OCI-M2 (cell line): ENCODE measurements around the gene NBPF4.
A peak's percentile ranks its signal among the peaks of the same experiment; 100 is the strongest.
"Not testable (repeated sequence)": the region's sequence is repeated elsewhere in the genome, so short reads cannot be mapped to it uniquely, and the experiment has no call there.

Source experiments
- DNase-seq: peaks from one replicate; lab custom pipeline; 2025; ENCODE audit not compliant: unreplicated experiment; lab: John Stamatoyannopoulos, UW

The NBPF4 gene

DNA sequence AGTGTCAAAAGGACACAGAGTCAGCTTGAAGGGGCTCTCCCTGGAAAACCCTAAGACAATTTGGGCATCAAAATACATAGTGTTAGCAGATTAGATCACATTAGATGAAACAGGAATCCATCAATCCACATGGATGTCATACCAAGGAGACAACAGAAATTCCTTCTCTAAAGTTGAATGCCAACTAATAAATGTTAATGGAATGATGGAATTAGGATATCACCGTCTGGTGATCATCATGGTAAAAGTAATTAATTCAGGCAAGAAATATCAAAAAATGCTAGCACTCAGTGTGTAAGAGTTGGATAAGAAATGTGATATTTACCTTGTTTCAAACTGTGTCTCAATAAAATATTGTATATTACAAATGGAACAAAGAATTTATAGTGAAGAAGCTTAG lies 32.9 kb downstream of the NBPF4 start:
- no peak for DNase-seq

GRCh38 chr1:108209456-108210108 lies 34.3 kb downstream of the NBPF4 start:
- DNase-seq = peak; percentile 20

DNA sequence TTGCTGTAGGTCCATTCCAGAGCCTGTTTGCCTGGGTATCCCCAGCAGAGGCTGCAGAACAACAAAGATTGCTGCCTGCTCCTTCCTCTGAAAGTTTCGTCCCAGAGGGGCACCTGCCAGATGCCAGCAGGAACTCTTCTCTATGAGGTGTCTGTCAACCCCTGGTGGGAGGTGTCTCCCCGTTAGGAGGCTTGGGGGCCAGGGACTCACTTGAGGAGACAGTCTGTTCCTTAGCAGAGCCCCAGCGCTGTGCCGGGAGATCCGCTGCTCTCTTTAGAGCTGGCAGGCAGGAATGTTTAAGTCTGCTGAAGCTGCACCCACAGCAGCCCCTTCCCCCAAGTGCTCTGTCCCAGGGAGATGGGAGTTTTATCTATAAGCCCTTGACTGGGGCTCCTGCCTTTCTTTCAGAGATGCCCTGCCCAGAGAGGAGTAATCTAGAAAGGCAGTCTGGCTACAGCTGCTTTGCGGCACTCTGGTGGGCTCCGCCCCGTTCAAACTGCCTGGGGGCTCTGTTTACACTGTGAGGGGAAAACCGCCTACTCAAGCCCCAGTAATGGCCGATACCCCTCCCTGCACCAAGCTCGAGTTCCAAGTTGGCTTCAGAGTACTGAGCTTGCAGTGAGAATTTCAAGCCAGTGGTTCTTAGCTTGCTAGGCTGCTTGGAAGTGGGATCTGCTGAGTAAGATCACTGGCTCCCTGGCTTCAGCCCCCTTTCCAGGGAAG lies 35.0 kb downstream of the NBPF4 start:
- DNase-seq = peak; percentile 68

DNA sequence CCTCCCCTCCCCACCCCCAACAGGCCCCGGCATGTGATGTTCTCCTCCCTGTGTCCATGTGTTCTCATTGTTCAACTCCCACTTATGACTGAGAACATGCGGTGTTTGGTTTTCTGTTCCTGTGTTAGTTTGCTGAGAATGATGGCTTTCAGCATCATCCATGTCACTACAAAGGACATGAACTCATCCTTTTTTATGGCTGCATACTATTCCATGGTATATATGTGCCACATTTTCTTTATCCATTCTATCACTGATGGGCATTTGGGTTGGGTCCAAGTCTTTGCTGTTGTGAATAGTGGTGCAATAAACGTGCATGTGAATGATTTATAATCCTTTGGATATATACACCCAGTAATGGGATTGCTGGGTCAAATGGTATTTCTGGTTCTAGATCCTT lies 40.3 kb downstream of the NBPF4 start:
- not testable (repeated sequence) for DNase-seq

DNA sequence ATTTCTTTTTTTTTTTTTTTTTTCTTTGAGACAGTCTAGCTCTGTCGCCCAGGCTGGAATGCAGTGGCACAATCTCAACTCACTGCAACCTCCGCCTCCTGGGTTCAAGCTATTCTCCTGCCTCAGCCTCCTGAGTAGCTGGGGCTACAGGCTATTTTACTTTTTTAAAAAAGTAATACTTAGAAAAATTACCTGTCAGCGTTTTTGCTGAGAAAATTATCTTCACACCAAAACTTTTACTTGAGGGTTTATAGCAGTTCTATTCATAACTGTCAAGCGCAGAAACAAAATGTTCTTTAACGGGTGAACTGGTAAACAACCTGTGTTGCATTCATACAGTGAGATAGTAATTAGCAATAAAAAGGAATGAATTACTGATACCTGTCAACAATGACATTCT lies 42.2 kb downstream of the NBPF4 start:
- DNase-seq = no peak

DNA sequence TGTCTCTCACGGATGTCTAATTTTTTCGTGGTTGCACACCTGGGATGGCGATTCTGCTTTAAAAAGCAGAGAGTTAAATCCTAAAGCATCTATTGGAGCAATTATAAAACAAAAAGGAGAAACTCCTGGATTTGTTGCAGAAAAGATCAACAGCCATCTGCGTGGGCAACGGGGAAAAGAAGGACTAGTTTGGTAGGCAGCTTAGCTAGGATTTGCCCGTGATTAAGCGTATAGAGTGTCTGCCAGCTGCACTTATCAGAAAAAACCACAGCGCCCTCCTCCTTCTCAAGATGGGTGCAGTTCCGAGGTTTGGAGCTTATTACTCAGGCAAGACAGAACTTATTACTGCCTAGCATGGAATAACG lies 43.2 kb downstream of the NBPF4 start:
- no peak for DNase-seq

GRCh38 chr1:108199781-108200686 lies 43.8 kb downstream of the NBPF4 start, which contains the start of gene SLC25A24:
Gene SLC25A24 (minus strand): TSS chr1:108200343. CDS start chr1:108200138, 205 bp downstream.
- DNase-seq = peak; percentile 6

GRCh38 chr1:108199201-108199691 lies 44.6 kb downstream of the NBPF4 start:
- no peak for DNase-seq

GRCh38 chr1:108194051-108194450 lies 49.8 kb downstream of the NBPF4 start:
- DNase-seq = no peak

GRCh38 chr1:108193333-108193732 lies 50.5 kb downstream of the NBPF4 start:
- no peak for DNase-seq

DNA sequence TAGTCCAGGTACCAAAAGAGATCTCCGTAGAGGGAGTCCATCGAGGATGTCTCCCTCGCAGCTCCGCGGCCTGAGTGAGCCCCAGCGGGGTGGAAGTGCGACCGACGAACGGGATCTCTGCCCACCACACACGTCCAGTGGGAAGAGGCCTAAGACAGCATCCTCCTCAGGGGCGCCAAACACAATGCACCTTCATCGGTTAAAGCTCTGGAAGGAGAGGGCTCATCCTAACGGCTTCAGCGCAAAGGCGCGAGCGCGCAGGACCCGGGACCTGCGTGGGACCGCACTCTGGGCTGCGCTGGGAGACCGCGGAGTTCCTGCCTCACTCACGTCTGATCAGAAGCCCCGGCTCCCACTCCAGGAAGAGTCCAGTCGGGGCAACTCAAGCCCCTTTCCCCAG lies 51.3 kb downstream of the NBPF4 start:
- DNase-seq = no peak

- DNase-seq = no peak
These were observed 53.0 kb downstream of the NBPF4 start for GRCh38 chr1:108190686-108191416.

DNA sequence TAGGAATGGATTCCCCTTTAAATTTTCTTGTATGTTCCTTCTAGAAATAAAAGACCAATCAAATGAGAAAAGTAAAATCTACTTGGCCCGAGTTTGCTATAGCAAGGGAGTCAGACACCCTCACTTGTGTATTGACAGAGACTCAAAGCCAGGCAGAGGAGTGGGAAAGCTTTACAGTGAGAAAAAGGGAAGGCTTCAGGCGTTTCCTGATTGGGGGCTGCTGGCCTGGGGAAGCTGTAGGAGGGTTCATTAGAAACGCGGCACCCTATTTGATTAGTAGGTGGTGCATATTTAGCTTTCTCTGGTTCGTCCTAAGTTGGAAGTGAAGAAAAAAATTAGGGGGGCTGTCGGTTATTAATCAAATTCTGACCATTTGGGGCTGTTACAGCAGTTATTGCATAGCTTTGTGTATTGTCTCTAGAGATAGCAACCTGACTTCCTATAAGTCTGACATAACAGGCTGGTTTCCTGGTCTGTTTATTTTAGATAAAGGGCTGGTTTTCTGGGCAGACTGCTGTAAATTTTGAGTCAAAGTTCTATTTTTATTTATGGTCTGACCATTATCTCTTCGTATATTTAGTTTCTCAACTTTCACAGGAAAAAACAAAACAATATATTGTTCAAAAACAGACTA lies 53.8 kb downstream of the NBPF4 start:
- DNase-seq = no peak

- no peak for DNase-seq
These were observed 55.1 kb downstream of the NBPF4 start for GRCh38 chr1:108188801-108189200.

DNA sequence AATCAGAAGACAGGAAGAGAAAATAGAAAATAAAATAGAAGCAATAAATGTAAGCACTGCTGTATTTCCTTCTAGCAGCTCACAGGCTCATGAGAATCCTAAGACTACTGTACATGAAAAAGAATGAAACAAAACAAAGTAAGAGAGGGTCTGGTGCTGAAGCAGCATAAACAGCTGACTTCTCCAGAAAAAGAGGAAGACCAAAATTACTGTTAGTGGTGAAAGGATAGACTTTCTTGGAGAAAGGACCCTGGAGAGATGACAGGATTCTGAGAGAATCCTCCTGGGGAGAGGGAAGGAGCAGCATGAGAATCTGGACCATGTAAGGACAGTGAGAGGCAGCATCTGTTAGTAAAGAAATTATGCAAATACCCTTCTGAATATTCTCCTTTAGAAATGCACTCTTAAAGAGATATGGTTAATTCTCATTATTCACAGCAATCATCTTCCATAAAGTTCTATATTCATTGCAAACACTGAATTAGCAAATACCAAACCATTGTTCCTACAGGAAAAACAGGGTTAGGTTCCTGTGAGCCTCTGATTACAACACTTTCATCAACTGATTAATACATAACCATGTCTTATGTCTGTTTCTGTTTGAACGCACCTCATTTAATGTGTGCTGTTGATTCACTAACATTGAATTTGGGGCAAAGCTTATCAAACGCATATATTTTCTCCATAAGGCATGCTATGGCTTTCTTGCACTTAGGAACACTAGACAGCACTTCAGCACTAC lies 60.7 kb downstream of the NBPF4 start:
- no peak for DNase-seq

DNA sequence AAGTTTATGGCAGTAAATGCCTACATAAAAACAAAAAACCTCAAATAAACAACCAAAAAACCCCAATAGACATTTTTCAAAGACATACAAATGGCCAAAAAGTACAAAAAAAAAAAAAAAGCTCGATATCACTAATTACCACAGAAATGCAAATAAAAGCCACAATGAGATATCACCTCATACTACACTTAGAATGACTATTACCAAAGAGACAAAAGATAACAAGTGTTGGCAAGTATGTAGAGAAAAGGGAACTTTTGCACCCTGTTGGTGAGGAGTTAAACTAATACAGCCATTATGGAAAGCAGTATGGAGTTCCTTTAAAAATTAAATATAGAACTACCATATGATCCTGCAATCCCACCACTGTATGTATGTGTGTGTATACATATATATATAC lies 64.9 kb downstream of the NBPF4 start:
- DNase-seq = no peak
